ENCODE results near the gene TMEM89.

GRCh38 chr3:48630833-48631232, 9.3 kb upstream of the TMEM89 start:
- no peak for TF ChIP-seq SUZ12 (IDR thresholded peaks at IDR 0.05)
- no peak for TF ChIP-seq TARDBP (IDR thresholded peaks at IDR 0.05)
- no peak for TF ChIP-seq SP1 (IDR thresholded peaks at IDR 0.05)
- no peak for TF ChIP-seq FOXA1 (IDR thresholded peaks at IDR 0.05)
- TF ChIP-seq ELF4 (IDR thresholded peaks at IDR 0.05) = no peak
- no peak for TF ChIP-seq HDGF (IDR thresholded peaks at IDR 0.05; ENCODE audit: borderline replicate concordance)
- no peak for TF ChIP-seq NFRKB (IDR thresholded peaks at IDR 0.05)
- no peak for TF ChIP-seq BHLHE40 (IDR thresholded peaks at IDR 0.05; ENCODE audit: borderline replicate concordance)

Data from HEK293T (cell line).